ENCODE data around the gene SCGB1A1. TPM values are rescaled to one million over a fixed set of nuclear protein-coding genes. Genes with fewer than 3 reads are reported as not detected.

The SCGB1A1 gene
- total RNA-seq, 1 donor from 2014 or later: not detected

DNA sequence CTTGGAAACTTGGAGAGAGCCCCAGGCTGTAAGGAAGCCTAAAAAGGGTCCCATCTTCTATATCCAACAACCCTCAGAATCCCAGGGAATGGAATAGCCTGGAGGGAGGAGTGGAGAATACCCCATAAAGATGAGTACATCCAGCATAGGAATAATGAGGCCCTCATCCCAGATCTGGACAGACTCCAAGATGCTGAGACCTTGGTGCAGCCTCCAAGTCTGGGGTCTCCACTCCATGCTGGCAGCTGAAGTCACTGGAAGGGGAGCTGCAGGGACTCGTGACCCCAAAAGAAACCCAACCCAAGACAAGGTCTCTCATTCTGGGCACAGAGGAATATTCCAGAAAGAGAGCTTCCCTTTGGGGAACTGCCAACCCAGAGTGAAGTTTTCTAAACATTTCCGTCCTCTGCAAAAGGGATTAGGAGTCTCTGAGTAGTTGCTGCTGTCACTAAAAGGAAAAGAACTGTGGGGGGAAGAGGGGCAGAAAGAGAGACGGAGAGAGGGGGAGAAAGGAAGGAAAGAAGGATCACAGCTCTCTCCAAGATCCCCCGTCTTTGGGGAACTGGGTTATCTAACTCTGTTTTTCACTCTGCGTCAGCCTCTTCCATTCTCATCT, 589 bp downstream of the SCGB1A1 start:
- DNase-seq (ENCODE audit: extremely low spot score in 2 of 2): no peak
- intact Hi-C loops (cut with DNase I): no loop called here
- Histone ChIP-seq H3K36me3 (no peaks in the 10 kb centered on the region), H3K9me3 (no peaks in the 10 kb centered on the region), H3K4me1 (peaks cover 23% of the 10 kb centered on the region), H3K27ac (peak overlapping the region; percentile 86), H3K27me3 (no peaks in the 10 kb centered on the region), H3K4me3 (no peak overlapping the region)
- TF ChIP-seq CTCF (IDR thresholded peaks at IDR 0.05) (no peak), POLR2A (IDR thresholded peaks at IDR 0.05) (no peak), POLR2AphosphoS5 (IDR thresholded peaks at IDR 0.05; ENCODE audit: insufficient read depth in 1 of 2, low read depth in 1 of 2) (no peak)

DNA sequence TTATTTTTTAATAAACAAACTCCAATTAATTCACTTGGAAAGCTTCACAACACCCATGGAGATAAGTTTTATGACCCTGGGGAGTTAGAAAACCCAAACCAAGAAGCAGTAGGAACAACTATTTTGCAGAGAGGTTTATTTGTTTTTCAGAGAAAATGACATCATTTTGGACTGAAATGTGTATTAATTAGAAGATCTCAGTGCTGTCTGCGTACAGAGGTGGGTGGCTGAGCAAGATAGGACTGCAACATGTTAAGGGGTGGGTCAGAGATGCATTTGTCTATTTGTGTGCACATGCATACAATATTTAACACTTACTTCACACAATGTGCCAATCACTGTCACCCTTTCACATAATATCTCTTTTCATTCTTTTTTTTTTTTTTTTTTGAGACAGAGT, 1.1 kb downstream of the SCGB1A1 start:
- H3K27me3 ChIP-seq: no peaks in the 10 kb centered on the region
- intact Hi-C loops (cut with DNase I): loop anchor here (5.0 kb wide), 1 partner anchor 122 kb away; no protein-coding TSS in a partner anchor
- H3K9me3 ChIP-seq: no peaks in the 10 kb centered on the region
- H3K4me1 ChIP-seq: peaks cover 28% of the 10 kb centered on the region
- DNase-seq (ENCODE audit: extremely low spot score in 2 of 2): no peak
- no peak overlapping the region for H3K4me3 ChIP-seq
- TF ChIP-seq POLR2A (IDR thresholded peaks at IDR 0.05): no peak
- no peak for TF ChIP-seq POLR2AphosphoS5 (IDR thresholded peaks at IDR 0.05; ENCODE audit: insufficient read depth in 1 of 2, low read depth in 1 of 2)
- TF ChIP-seq CTCF (IDR thresholded peaks at IDR 0.05): no peak
- peak overlapping the region; percentile 86 for H3K27ac ChIP-seq
- no peaks in the 10 kb centered on the region for H3K36me3 ChIP-seq

GRCh38 chr11:62420882-62421281, 2.0 kb downstream of the SCGB1A1 start:
- no peak for DNase-seq (ENCODE audit: extremely low spot score in 2 of 2)
- TF ChIP-seq POLR2A (IDR thresholded peaks at IDR 0.05) (no peak), POLR2AphosphoS5 (IDR thresholded peaks at IDR 0.05; ENCODE audit: insufficient read depth in 1 of 2, low read depth in 1 of 2) (no peak), CTCF (IDR thresholded peaks at IDR 0.05) (no peak)
- no peaks in the 10 kb centered on the region for H3K36me3 ChIP-seq
- H3K27ac ChIP-seq: peak overlapping the region; percentile 86
- no peaks in the 10 kb centered on the region for H3K27me3 ChIP-seq
- intact Hi-C loops (cut with DNase I): loop anchor here (5.0 kb wide), 1 partner anchor 121 kb away; no protein-coding TSS in a partner anchor
- no peak overlapping the region for H3K4me3 ChIP-seq
- H3K4me1 ChIP-seq: peaks cover 33% of the 10 kb centered on the region
- H3K9me3 ChIP-seq: no peaks in the 10 kb centered on the region

DNA sequence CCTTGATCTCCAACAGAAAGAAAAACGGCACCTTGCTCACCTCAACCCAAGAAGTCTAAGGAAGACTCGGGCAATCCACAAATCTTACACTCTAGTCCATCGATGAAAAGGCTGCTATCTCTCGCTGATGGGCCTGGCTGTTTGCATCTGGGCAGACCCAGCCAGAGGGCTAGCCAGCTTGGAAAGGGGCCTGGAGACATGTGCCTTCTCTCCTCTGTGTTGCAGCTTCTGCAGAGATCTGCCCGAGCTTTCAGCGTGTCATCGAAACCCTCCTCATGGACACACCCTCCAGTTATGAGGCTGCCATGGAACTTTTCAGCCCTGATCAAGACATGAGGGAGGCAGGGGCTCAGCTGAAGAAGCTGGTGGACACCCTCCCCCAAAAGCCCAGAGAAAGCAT, 3.2 kb downstream of the SCGB1A1 start:
- no peak overlapping the region for H3K4me3 ChIP-seq
- peaks cover 41% of the 10 kb centered on the region for H3K4me1 ChIP-seq
- no peaks in the 10 kb centered on the region for H3K27me3 ChIP-seq
- no peak for DNase-seq (ENCODE audit: extremely low spot score in 2 of 2)
- no peak for TF ChIP-seq POLR2A (IDR thresholded peaks at IDR 0.05)
- no peak for TF ChIP-seq POLR2AphosphoS5 (IDR thresholded peaks at IDR 0.05; ENCODE audit: insufficient read depth in 1 of 2, low read depth in 1 of 2)
- TF ChIP-seq CTCF (IDR thresholded peaks at IDR 0.05): no peak
- intact Hi-C loops (cut with DNase I): loop anchor here (5.0 kb wide), 1 partner anchor 120 kb away; no protein-coding TSS in a partner anchor
- H3K9me3 ChIP-seq: no peaks in the 10 kb centered on the region
- peak overlapping the region; percentile 86 for H3K27ac ChIP-seq
- H3K36me3 ChIP-seq: no peaks in the 10 kb centered on the region

DNA sequence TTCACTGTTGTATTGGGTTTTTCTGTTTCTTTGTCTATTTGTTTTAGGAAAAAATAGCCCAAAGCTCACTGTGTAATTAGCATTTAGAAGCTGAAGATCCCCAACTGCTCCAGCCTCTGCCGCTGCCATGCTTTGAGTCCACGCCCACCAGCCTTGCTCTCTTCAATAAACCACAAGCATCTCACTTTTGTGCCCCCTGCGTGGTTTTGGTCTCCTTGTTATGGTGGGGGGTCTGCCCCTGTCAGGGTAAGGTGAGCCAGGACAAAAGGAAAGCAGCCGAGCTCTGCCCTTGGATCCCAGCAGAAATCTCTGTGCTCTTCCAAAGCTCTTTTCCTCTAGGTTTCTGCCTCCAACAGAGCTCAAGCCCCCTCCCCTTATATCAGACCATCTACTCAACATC, 4.2 kb downstream of the SCGB1A1 start:
- intact Hi-C loops (cut with DNase I): loop anchor here (5.0 kb wide), 1 partner anchor 119 kb away; no protein-coding TSS in a partner anchor
- Histone ChIP-seq H3K4me3 (no peak overlapping the region), H3K4me1 (peaks cover 49% of the 10 kb centered on the region), H3K27me3 (no peaks in the 10 kb centered on the region), H3K9me3 (no peaks in the 10 kb centered on the region), H3K27ac (peak overlapping the region; percentile 86), H3K36me3 (no peaks in the 10 kb centered on the region)
- TF ChIP-seq CTCF (IDR thresholded peaks at IDR 0.05) (no peak), POLR2AphosphoS5 (IDR thresholded peaks at IDR 0.05; ENCODE audit: insufficient read depth in 1 of 2, low read depth in 1 of 2) (no peak), POLR2A (IDR thresholded peaks at IDR 0.05) (no peak)
- no peak for DNase-seq (ENCODE audit: extremely low spot score in 2 of 2)

Data from vagina (tissue), 2 donors.